ENCODE measurements around the gene RBM11. TPM values are rescaled to one million over a fixed set of nuclear protein-coding genes. Genes with fewer than 3 reads are reported as not detected.

RBM11 gene
- total RNA-seq, 3 donors from 2014 or later = 0.65 to 1.9 (median 1.6) TPM

DNA sequence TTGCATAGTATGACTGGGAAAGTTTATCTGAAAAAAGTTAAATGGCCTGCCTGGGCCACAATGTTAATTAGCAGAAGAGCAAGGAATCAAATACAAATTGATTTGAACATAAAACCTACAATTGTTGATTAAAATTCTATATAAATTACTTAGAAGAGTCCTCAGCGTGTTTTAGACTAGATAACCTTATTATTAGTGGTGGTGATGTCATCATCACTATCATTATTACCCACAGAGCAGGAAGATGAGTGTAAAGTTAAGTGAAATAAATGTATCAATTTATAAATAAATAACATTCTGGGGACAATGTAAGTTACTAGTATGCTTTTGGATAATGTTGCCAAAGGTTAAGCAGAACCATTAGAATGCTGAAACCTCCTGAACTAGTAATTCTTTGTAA lies 46.1 kb downstream of the RBM11 start:
- Histone ChIP-seq H3K4me1 (ENCODE audit: low read depth) (peaks cover 13% of the 10 kb centered on the region), H3K4me3 (no peak overlapping the region), H3K36me3 (ENCODE audit: low read depth) (no peaks in the 10 kb centered on the region), H3K9me3 (no peaks in the 10 kb centered on the region)
- ATAC-seq (no peak), DNase-seq (no peak)
- intact Hi-C loops (cut with DNase I, micrococcal nuclease) = no loop called here
- TF ChIP-seq, protein P1, sequence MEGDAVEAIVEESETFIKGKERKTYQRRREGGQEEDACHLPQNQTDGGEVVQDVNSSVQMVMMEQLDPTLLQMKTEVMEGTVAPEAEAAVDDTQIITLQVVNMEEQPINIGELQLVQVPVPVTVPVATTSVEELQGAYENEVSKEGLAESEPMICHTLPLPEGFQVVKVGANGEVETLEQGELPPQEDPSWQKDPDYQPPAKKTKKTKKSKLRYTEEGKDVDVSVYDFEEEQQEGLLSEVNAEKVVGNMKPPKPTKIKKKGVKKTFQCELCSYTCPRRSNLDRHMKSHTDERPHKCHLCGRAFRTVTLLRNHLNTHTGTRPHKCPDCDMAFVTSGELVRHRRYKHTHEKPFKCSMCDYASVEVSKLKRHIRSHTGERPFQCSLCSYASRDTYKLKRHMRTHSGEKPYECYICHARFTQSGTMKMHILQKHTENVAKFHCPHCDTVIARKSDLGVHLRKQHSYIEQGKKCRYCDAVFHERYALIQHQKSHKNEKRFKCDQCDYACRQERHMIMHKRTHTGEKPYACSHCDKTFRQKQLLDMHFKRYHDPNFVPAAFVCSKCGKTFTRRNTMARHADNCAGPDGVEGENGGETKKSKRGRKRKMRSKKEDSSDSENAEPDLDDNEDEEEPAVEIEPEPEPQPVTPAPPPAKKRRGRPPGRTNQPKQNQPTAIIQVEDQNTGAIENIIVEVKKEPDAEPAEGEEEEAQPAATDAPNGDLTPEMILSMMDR (IDR thresholded peaks at IDR 0.05) = no peak

DNA sequence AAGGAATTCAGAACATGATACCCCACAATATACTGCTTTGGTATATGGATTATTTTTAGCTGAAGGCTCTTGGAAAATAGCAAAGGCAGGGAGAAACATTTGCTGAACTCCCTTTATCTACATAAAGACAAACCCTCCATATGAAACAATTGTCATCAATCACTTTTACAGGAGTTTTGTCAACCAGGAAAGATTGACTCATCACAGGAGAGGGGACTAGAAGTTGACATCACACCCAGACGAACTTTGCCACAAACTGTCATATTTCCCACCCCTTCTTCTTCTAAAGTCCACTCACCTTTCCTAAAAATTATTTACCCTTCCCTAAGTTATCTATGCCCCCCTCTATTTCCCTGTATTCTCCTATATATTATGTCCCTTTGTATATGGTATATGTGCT lies 47.9 kb downstream of the RBM11 start:
- intact Hi-C loops (cut with DNase I, micrococcal nuclease) = no loop called here
- Histone ChIP-seq H3K36me3 (ENCODE audit: low read depth) (no peaks in the 10 kb centered on the region), H3K9me3 (no peaks in the 10 kb centered on the region), H3K4me3 (no peak overlapping the region), H3K4me1 (ENCODE audit: low read depth) (peaks cover 9% of the 10 kb centered on the region)
- ATAC-seq = peak; percentile 17
- TF ChIP-seq, protein P1 (IDR thresholded peaks at IDR 0.05) = no peak
- DNase-seq = no peak

DNA sequence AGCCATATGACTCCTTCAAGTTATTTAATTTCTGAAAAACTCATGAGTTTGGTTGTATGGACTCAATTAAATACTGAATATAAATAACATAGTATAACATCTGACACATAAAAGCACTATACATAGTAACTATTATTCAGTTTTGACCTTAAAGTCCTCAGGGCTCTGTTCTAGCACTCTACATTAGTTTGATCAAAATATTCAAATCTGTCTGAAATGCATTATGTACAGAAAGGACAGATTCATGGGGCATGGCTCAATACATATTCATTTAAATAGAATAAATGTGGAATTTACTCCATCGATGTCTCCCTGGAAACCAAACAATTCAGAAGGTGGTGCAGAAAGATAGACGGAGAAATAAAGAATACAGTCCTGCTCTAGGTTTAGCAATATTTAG lies 49.1 kb downstream of the RBM11 start:
- H3K4me1 ChIP-seq (ENCODE audit: low read depth) = peaks cover 7% of the 10 kb centered on the region
- ATAC-seq = no peak

DNA sequence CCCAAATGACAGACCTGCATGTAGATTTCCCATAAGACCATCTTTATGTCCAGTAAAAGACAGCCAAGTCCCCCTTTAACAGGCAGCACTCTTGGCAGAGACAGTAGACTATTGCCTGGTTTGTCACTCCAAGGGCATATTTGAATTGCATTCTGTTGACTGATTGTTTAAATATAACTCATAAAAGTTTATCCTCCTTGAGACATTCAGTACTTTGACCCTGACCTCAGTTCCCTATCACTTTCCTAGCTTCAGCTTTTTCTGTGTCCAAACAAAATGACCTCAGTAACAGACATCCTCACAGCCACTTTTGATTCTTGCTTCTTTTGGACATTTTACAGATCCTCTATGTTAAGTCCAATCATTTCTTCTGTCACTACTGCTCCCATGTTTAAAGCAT lies 51.1 kb downstream of the RBM11 start:
- Histone ChIP-seq H3K4me3 (no peak overlapping the region), H3K9me3 (no peaks in the 10 kb centered on the region), H3K4me1 (ENCODE audit: low read depth) (peaks cover 7% of the 10 kb centered on the region), H3K36me3 (ENCODE audit: low read depth) (no peaks in the 10 kb centered on the region)
- DNase-seq = peak in 1 of 3 donors; percentile 36
- intact Hi-C loops (cut with DNase I, micrococcal nuclease) = no loop called here
- ATAC-seq = peak; percentile 88
- TF ChIP-seq, protein P1 (IDR thresholded peaks at IDR 0.05) = no peak

More for the DNA sequence above, 49.1 kb downstream of the RBM11 start:
- H3K36me3 ChIP-seq (ENCODE audit: low read depth) = no peaks in the 10 kb centered on the region
- H3K4me3 ChIP-seq = no peak overlapping the region
- H3K9me3 ChIP-seq = no peaks in the 10 kb centered on the region
- no peak for DNase-seq
- intact Hi-C loops (cut with DNase I, micrococcal nuclease) = no loop called here
- TF ChIP-seq, protein P1 (IDR thresholded peaks at IDR 0.05) = no peak

DNA sequence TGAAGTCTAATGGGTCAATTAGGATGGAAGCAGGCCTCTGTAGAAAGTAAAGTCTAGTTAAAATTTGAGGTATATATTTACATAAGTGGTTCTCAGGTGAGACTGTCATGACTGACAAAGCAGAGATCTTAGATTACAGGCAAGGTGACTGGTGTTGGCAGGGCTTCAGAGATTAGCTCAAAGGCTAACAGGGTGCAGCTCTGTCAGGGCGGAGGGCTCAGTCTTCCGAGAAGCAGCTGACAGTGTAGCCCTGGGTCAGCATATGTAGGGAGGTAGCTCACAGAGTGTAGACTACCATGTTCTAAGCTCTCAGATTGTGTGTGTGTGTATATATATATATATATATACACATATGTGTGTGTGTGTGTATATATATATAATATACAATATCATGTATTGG lies 54.7 kb downstream of the RBM11 start:
- peak in 2 of 3 donors; percentile 55 to 71 for DNase-seq
- TF ChIP-seq, protein P1 (IDR thresholded peaks at IDR 0.05) = no peak
- peak; percentile 45 for ATAC-seq
- intact Hi-C loops (cut with DNase I, micrococcal nuclease) = no loop called here
- Histone ChIP-seq H3K4me3 (no peak overlapping the region), H3K9me3 (no peaks in the 10 kb centered on the region), H3K4me1 (ENCODE audit: low read depth) (peaks cover 16% of the 10 kb centered on the region), H3K36me3 (ENCODE audit: low read depth) (no peaks in the 10 kb centered on the region)

DNA sequence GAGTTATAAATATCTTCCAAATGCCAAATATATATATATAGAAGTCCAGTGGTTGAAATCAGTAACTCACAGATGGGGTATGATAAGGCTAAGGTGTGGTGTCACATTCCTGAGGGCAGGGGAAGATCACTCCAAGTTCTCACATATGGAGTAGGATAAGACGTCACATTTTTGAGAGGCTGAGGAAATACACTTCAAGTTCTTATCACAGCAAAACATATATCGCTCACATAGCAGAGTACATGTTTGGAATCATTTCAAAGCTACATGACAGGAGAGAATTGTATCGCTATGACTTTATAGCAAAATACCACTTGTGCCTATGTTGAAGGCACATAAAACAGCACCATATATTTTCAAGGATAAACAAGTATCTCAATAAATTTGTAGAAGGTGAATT lies 55.1 kb downstream of the RBM11 start:
- H3K4me3 ChIP-seq = no peak overlapping the region
- DNase-seq (no peak), ATAC-seq (no peak)
- TF ChIP-seq, protein P1 (IDR thresholded peaks at IDR 0.05) = no peak
- peaks cover 16% of the 10 kb centered on the region for H3K4me1 ChIP-seq (ENCODE audit: low read depth)
- H3K36me3 ChIP-seq (ENCODE audit: low read depth) = no peaks in the 10 kb centered on the region
- intact Hi-C loops (cut with DNase I, micrococcal nuclease) = no loop called here
- no peaks in the 10 kb centered on the region for H3K9me3 ChIP-seq
